Activated B cell treated with CpG ODN at 0.5 μM for 24 hours (primary cell): ENCODE measurements around the gene IGF1R. TPM values are rescaled to one million over a fixed set of nuclear protein-coding genes. Genes with fewer than 3 reads are reported as not detected.

Experiments used
- ATAC-seq: fragments of 200-7000 bp; cut with Tn5 transposase; one replicate; pipeline ENCODE4 v1.10.0; 2021; ENCODE audit warnings: low read depth, mild to moderate bottlenecking, moderate library complexity
- CTCF ChIA-PET: fragments of 350-600 bp; sonication (Branson Sonifier 250); formaldehyde crosslinking; loops from one replicate; lab custom pipeline; 2021; ENCODE audit warnings: antibody characterized with exemption; lab: Charles Lee
- POLR2A ChIA-PET: fragments of 350-600 bp; sonication (Branson Sonifier 250); formaldehyde crosslinking; loops from one replicate; lab custom pipeline; 2021; ENCODE audit warnings: antibody characterized with exemption; lab: Charles Lee
- DNase-seq: peaks from one replicate; pipeline ENCODE4 v3.0.0; 2022
- H3K27ac Mint-ChIP-seq: one replicate; pipeline ENCODE4 v1.8.0; 2020; ENCODE audit warnings: mixed read lengths
- H3K27me3 Mint-ChIP-seq: one replicate; pipeline ENCODE4 v1.8.0; 2021; ENCODE audit warnings: mixed read lengths
- H3K36me3 Mint-ChIP-seq: one replicate; pipeline ENCODE4 v1.8.0; 2021; ENCODE audit warnings: low read depth, mixed read lengths
- H3K4me1 Mint-ChIP-seq: one replicate; pipeline ENCODE4 v1.8.0; 2021; ENCODE audit warnings: mixed read lengths
- H3K4me3 Mint-ChIP-seq: one replicate; pipeline ENCODE4 v1.8.0; 2020; ENCODE audit warnings: mild to moderate bottlenecking, mixed read lengths
- H3K9me3 Mint-ChIP-seq: one replicate; pipeline ENCODE4 v1.8.0; 2020; ENCODE audit warnings: mixed read lengths
- CTCF ChIP-seq: fragments of 200-600 bp; IDR thresholded peaks from one replicate; pipeline ENCODE4 v1.8.0; 2022; ENCODE audit warnings: antibody characterized with exemption, mild to moderate bottlenecking
- intact Hi-C: fragments of 100-400 bp; cut with micrococcal nuclease; formaldehyde crosslinking; loops from one replicate; pipeline ENCODE4 v1.15.1; 2024
- total RNA-seq: library from RNA; stranded (reverse); gene quantifications from 2 replicates; pipeline ENCODE4 v1.2.3, GENCODE V29; 2022

The IGF1R gene
- total RNA-seq, 1 donor from 2014 or later = 6.7 TPM

GRCh38 chr15:98948941-98949340 is 300.6 kb downstream of the IGF1R start:
- no peaks in the 10 kb centered on the region for H3K27me3 Mint-ChIP-seq
- no peak for TF ChIP-seq CTCF
- ATAC-seq (no peak), DNase-seq (no peak)
- no peak overlapping the region for H3K4me3 Mint-ChIP-seq
- CTCF ChIA-PET = no interaction called here
- peaks cover 9% of the 10 kb centered on the region for H3K36me3 Mint-ChIP-seq
- POLR2A ChIA-PET = no interaction called here
- no peaks in the 10 kb centered on the region for H3K9me3 Mint-ChIP-seq
- H3K4me1 Mint-ChIP-seq = peaks cover 3% of the 10 kb centered on the region
- intact Hi-C loops = no loop called here
- H3K27ac Mint-ChIP-seq = no peak overlapping the region

GRCh38 chr15:98949624-98950023 is 301.3 kb downstream of the IGF1R start:
- Mint-ChIP-seq H3K27ac (no peak overlapping the region), H3K4me3 (no peak overlapping the region), H3K9me3 (no peaks in the 10 kb centered on the region), H3K27me3 (no peaks in the 10 kb centered on the region), H3K36me3 (peaks cover 9% of the 10 kb centered on the region), H3K4me1 (peaks cover 3% of the 10 kb centered on the region)
- intact Hi-C loops = no loop called here
- CTCF ChIA-PET = no interaction called here
- POLR2A ChIA-PET = no interaction called here
- no peak for DNase-seq
- ATAC-seq = no peak
- no peak for TF ChIP-seq CTCF

GRCh38 chr15:98950248-98950647 is 301.9 kb downstream of the IGF1R start:
- H3K27ac Mint-ChIP-seq = no peak overlapping the region
- peaks cover 9% of the 10 kb centered on the region for H3K36me3 Mint-ChIP-seq

GRCh38 chr15:98951004-98951403 is 302.7 kb downstream of the IGF1R start:
- H3K27ac Mint-ChIP-seq = no peak overlapping the region
- ChIA-PET CTCF (no interaction called here), POLR2A (no interaction called here)
- no peaks in the 10 kb centered on the region for H3K9me3 Mint-ChIP-seq
- no peak overlapping the region for H3K4me3 Mint-ChIP-seq
- TF ChIP-seq CTCF = no peak
- no peak for DNase-seq
- H3K27me3 Mint-ChIP-seq = no peaks in the 10 kb centered on the region
- peaks cover 3% of the 10 kb centered on the region for H3K4me1 Mint-ChIP-seq
- intact Hi-C loops = no loop called here
- no peak for ATAC-seq
- peaks cover 9% of the 10 kb centered on the region for H3K36me3 Mint-ChIP-seq

More at GRCh38 chr15:98950248-98950647, 301.9 kb downstream of the IGF1R start:
- Mint-ChIP-seq H3K4me3 (no peak overlapping the region), H3K9me3 (no peaks in the 10 kb centered on the region), H3K27me3 (no peaks in the 10 kb centered on the region), H3K4me1 (peaks cover 3% of the 10 kb centered on the region)
- intact Hi-C loops = no loop called here
- ChIA-PET POLR2A (no interaction called here), CTCF (no interaction called here)
- ATAC-seq (no peak), DNase-seq (no peak)
- no peak for TF ChIP-seq CTCF

- no peak overlapping the region for H3K4me3 Mint-ChIP-seq
- H3K36me3 Mint-ChIP-seq = peaks cover 9% of the 10 kb centered on the region
- POLR2A ChIA-PET = no interaction called here
- no peaks in the 10 kb centered on the region for H3K9me3 Mint-ChIP-seq
- H3K27me3 Mint-ChIP-seq = no peaks in the 10 kb centered on the region
- no peak overlapping the region for H3K27ac Mint-ChIP-seq
- CTCF ChIA-PET = no interaction called here
- ATAC-seq (no peak), DNase-seq (no peak)
- no peak for TF ChIP-seq CTCF
- H3K4me1 Mint-ChIP-seq = peaks cover 3% of the 10 kb centered on the region
- intact Hi-C loops = no loop called here
These were observed 303.4 kb downstream of the IGF1R start for GRCh38 chr15:98951493-98952320.
